ENCODE data around the gene STK36. TPM values are rescaled to one million over a fixed set of nuclear protein-coding genes. Genes with fewer than 3 reads are reported as not detected.

Gene STK36
- total RNA-seq, 2 donors from 2014 or later, result 13.5 to 37.4 TPM

Other genes with a start within 250 kb of the STK36 start
- gene USP37, start 103.7 kb upstream of the STK36 start, total RNA-seq, result 10 to 100 TPM; 34.0 to 63.8 TPM
- gene CNOT9, start 103.2 kb upstream of the STK36 start, total RNA-seq, result 100 to 1,000 TPM in 1 of 2 donors, 10 to 100 TPM in 1; 92.9 to 147 TPM
- gene PLCD4, start 64.2 kb upstream of the STK36 start, total RNA-seq, result under 1 TPM in 1 of 2 donors, not detected in 1; 0.74 TPM
- 10 to 100 TPM; 51.1 to 86.6 TPM for gene ZNF142, start 12.5 kb upstream of the STK36 start, total RNA-seq
- 10 to 100 TPM; 54.0 to 91.3 TPM for gene BCS1L, start 12.4 kb upstream of the STK36 start, total RNA-seq
- gene RNF25, start 84 bp upstream of the STK36 start, total RNA-seq, result 10 to 100 TPM; 22.3 to 30.3 TPM
- gene TTLL4, start 38.7 kb downstream of the STK36 start, total RNA-seq, result 10 to 100 TPM; 36.2 to 66.3 TPM
- gene CYP27A1, start 110.1 kb downstream of the STK36 start, total RNA-seq, result under 1 TPM in 1 of 2 donors, not detected in 1; 0.24 TPM
- gene PRKAG3, start 159.7 kb downstream of the STK36 start, total RNA-seq, result not detected
- not detected for gene WNT6, start 187.7 kb downstream of the STK36 start, total RNA-seq
- not detected for gene WNT10A, start 208.8 kb downstream of the STK36 start, total RNA-seq

Data from natural killer cell treated with Interleukin-12 subunit alpha and Interleukin-12 subunit beta and Interleukin-15 and Interleukin-18, amount 100 ng/mL, for 72 hours (primary cell).